ENCODE measurements around the gene RAB40C. TPM values are rescaled to one million over a fixed set of nuclear protein-coding genes. Genes with fewer than 3 reads are reported as not detected.

Gene RAB40C
- total and polyA plus RNA-seq, 10 of the 15 experiments (the other 5 are each of a cell fraction or from before 2014, with no cell fraction given) = 0.06 to 12.8 (median 4.6) TPM

- Histone ChIP-seq H2AFZ (ENCODE audit: control insufficient read depth, low read depth, low read length) (no peak overlapping the region), H3K9me3 (replicated peaks; ENCODE audit: control insufficient read depth, insufficient read depth, low read length) (no peaks in the 10 kb centered on the region)
These were observed 14.3 kb upstream of the RAB40C start for GRCh38 chr16:575354-576196.

More at GRCh38 chr16:575354-576196, 14.3 kb upstream of the RAB40C start:
- CTCF ChIA-PET = no interaction called here
- BruUV-seq (replicated peaks) = no TSS peak
- Histone ChIP-seq H3K4me3 (no peak overlapping the region), H3K27me3 (replicated peaks in 1 of 2; ENCODE audit: control insufficient read depth in 2 of 2, insufficient read depth in 2 of 2, low read length in 1 of 2) (no peaks in the 10 kb centered on the region), H3K27ac (ENCODE audit: control insufficient read depth, insufficient read depth) (no peak overlapping the region), H3K4me1 (ENCODE audit: control insufficient read depth, insufficient read depth, low read length) (no peaks in the 10 kb centered on the region), H4K20me1 (ENCODE audit: control insufficient read depth, insufficient read depth) (no peaks in the 10 kb centered on the region), H3K36me3 (ENCODE audit: control insufficient read depth in 2 of 2, insufficient read depth in 2 of 2, low read length in 1 of 2) (no peaks in the 10 kb centered on the region; a peak in 2 of 4 replicates), H3K79me2 (ENCODE audit: control insufficient read depth, insufficient read depth, low read length) (peaks cover 3% of the 10 kb centered on the region; the same call in 1 of the 2 replicates), H3K9ac (ENCODE audit: control insufficient read depth, insufficient read depth, low read length) (no peak overlapping the region), H3K4me2 (ENCODE audit: control insufficient read depth, insufficient read depth) (no peak overlapping the region)
- TF ChIP-seq, protein P1, sequence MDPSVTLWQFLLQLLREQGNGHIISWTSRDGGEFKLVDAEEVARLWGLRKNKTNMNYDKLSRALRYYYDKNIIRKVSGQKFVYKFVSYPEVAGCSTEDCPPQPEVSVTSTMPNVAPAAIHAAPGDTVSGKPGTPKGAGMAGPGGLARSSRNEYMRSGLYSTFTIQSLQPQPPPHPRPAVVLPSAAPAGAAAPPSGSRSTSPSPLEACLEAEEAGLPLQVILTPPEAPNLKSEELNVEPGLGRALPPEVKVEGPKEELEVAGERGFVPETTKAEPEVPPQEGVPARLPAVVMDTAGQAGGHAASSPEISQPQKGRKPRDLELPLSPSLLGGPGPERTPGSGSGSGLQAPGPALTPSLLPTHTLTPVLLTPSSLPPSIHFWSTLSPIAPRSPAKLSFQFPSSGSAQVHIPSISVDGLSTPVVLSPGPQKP (IDR thresholded peaks at IDR 0.05; ENCODE audit: low read depth, low read length) = no peak
- TF ChIP-seq SRF (IDR thresholded peaks at IDR 0.05; ENCODE audit: low read depth in 2 of 2, low read length in 2 of 2) (no peak), RUNX3 (IDR thresholded peaks at IDR 0.05; ENCODE audit: low read length) (no peak), STAT1 (conservative IDR thresholded peaks at IDR 0.05) (no peak), SMAD5 (IDR thresholded peaks at IDR 0.05; ENCODE audit: low read depth) (no peak), DPF2 (IDR thresholded peaks at IDR 0.05) (no peak), CBX5 (IDR thresholded peaks at IDR 0.05; ENCODE audit: low read depth) (no peak), MAX (IDR thresholded peaks at IDR 0.05; ENCODE audit: low read depth, low read length) (no peak), HCFC1 (IDR thresholded peaks at IDR 0.05; ENCODE audit: low read length) (no peak), ESRRA (IDR thresholded peaks at IDR 0.05; ENCODE audit: low read length) (no peak), IRF4 (IDR thresholded peaks at IDR 0.05; ENCODE audit: low read depth, low read length) (no peak), PKNOX1 (IDR thresholded peaks at IDR 0.05) (no peak), TCF12 (IDR thresholded peaks at IDR 0.05; ENCODE audit: low read depth, low read length) (no peak), USF2 (IDR thresholded peaks at IDR 0.05; ENCODE audit: borderline replicate concordance, low read depth, low read length) (no peak), JUNB (IDR thresholded peaks at IDR 0.05) (no peak), ZNF622 (IDR thresholded peaks at IDR 0.05) (no peak), POLR2A (IDR thresholded peaks at IDR 0.05; ENCODE audit: low read depth, low read length) (no peak)
- no peak for FAIRE-seq
- in situ Hi-C loops (cut with MboI) = no loop called here
- RAD21 ChIA-PET (ENCODE audit: unreplicated experiment) = no interaction called here
- WGBS (ENCODE audit: insufficient coverage, insufficient replicate concordance, low lambda C conversion rate, missing lambda C conversion rate) = 93% methylated on average over 34 of the region's 36 CpGs
- intact Hi-C loops (cut with micrococcal nuclease; ENCODE audit: unreplicated experiment) = no loop called here
- SMC1A ChIA-PET (ENCODE audit: uncharacterized antibody, unreplicated experiment) = no interaction called here
- POLR2A ChIA-PET = no interaction called here
- DNase-seq (ENCODE audit: low read depth, low spot score) = no peak
- no peak for ATAC-seq
